Anterior cingulate cortex (tissue), 58 donors: ENCODE data around the gene RPS6KL1.

ENCODE experiments used
- DNase-seq, 58 donors: peaks; one replicate each; lab custom pipeline; 2025; lab: John Stamatoyannopoulos, UW

Gene RPS6KL1, protein sequence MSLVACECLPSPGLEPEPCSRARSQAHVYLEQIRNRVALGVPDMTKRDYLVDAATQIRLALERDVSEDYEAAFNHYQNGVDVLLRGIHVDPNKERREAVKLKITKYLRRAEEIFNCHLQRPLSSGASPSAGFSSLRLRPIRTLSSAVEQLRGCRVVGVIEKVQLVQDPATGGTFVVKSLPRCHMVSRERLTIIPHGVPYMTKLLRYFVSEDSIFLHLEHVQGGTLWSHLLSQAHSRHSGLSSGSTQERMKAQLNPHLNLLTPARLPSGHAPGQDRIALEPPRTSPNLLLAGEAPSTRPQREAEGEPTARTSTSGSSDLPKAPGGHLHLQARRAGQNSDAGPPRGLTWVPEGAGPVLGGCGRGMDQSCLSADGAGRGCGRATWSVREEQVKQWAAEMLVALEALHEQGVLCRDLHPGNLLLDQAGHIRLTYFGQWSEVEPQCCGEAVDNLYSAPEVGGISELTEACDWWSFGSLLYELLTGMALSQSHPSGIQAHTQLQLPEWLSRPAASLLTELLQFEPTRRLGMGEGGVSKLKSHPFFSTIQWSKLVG

DNA sequence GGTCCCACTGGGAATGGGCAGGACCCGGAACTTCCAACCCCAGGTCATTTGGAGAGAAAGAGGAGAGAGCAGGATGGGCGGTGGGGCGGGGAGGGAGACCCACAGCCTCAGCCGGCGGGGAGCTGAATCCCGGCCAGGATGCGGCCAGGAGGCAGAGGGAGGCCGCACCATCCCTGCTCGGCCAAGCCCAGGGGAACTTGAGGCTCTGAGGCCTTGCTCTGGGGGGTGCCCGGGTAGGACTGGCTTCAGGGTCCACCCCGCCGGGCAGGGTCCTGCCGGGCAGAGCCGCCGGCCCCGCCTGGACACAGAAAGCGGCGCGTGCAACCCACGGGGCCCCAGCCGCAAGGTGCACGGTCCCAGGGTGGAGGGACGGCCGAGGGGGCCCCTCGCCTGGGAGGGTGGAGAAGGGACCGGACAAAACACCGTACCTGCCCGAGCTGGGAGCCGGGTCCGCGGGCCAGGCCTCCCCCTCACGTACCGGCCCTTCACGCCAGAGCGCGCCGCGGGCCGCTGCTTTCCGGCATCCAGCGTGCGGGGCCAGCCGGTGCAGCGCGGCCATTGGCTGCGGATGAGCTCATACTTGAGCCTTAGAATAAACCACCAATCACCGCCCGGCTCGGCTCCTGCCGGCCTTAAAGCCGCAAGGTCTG is at the start of gene RPS6KL1:
Gene RPS6KL1 (minus strand): TSS at position 509 of the 650 bp plus-strand sequence. CDS start 1,719 bp downstream, outside the sequence.
- DNase-seq = peak in 57 of 58 donors; percentile 34 to 95 (median 82)

DNA sequence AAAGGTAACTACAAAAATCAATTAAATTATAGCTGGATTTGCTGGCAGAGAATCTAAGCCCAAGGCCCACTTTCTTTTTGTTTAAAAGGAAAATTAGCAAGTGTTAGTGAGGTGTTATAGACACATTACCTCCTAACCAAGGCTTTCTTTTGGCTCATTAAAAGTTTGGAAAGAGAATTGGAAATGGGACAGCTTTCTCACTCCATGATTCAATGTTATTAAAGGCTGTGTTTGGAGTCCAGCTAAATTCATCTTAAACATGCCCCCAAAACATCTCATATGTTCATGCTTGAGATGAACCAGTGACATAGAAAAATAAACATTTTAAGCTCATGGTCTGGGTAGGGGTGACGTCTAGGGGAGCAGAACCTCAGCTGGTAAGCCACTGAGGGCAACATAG is 45.8 kb upstream of the RPS6KL1 start:
- no peak for DNase-seq

DNA sequence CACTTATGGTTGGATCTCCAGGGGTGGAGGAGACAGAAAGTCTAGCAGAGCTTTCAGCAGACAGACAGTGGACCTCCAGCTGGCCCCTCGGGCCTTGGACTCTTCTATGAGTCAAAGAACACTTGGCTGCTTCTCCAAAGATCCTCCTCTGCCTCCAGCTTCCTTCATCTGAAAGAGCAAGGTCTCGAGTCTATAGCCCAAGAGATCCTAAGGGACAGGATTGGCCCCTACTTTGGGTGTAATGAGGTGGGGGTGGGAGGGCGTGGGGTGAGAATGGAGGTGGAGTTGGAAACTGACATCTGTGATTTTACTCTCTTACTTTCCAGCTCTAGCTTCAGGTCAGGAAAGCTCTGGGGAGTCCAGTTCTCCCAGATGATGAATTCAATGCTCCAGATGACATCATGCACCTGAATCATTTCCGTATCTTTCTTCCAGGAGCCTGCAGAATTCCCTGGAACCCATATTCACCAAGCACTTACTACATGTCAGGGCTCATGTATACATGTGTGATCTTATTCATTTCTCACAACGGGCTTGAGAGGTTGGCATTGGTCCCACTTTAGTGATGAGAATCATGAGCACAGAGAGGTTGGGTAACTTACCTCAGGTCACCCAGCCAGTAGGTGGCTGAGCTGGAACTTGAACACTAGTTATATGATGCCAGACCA is 42.6 kb upstream of the RPS6KL1 start:
- no peak for DNase-seq

DNA sequence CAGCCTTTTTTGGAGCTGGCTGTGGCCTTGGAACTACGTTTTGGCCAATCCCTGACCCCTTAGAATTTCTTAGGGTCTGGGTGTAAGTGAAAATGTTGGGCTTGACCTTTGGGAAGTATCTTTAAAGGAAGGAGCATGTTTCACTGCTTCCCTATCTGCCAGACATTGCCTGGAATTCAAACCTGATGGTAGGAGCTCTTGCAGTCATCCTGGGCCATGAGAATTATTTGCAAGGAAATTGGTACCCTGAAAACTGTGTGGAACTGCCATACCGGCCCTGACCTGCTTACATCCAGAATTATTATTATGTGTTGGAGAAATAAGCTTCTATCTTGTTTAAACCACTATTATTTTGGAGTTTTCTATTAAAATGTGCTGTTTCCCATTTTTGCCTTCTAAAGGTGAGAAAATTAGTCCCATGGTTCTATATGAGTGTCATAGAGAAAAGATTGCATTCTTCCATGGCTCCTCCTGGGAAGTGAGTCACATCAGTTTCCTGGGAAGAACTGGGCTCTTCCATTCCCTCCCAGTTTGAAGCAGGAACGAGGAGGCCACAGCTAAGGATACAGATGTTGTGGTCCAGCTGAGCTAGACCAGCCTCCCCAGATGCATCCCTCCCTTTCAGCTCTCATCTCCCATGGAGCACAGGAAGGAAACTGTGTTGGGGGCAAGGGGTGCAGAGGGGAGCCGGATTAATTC is 41.9 kb upstream of the RPS6KL1 start:
- DNase-seq = no peak

DNA sequence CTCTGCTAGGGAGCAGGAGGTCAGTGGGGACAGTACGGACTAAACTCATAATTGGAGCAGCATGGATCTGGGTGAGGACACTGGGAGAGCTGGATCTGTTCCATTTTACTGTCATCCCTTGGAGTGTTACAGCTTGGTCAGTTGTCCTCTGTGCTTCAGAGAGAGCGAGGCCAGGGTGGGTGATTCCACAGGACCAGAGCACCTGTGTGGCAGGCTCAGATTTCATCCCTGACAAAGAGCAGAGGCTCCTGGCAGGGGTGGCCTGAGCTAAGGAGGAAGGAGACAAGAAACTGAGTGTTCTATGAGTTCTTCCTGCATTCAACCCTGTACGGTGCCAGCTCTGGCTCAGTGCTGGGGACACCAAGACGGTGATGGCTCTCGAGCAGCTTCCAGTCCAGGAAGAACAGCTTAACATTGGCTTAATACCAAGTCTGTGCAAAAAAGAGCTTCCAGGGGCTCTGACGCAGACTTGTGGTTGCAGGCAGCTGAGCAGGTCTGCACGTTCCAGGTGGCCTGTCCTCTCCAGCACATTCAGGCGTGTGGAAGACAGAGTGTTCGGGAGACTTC is 40.7 kb upstream of the RPS6KL1 start:
- DNase-seq = no peak

DNA sequence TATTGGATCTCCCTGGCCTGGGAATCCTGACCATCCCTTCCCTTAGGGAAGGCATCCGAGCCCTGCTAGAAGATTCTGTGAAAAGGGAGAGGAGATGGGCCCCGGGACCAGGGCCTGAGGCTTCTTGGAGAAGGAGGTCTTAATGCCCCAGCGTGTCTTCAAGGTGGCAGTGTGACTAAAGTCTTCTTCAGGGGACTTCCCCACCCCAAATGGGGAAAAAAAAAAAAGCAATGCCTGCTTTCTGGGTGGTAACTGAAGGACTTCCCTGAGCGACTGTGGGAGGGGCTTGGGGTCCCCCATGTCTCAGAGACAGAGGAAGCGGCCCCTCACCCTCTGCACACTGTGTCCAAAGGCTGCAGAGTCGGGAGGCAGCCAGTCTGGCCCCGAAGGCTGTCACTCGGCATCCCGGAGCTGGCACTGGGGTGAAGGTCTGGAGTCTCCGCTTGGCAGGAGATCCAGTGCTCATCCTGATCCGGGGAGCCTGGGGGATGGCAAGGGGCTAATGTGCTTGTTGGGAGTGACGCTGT is 40.2 kb upstream of the RPS6KL1 start:
- DNase-seq = no peak

DNA sequence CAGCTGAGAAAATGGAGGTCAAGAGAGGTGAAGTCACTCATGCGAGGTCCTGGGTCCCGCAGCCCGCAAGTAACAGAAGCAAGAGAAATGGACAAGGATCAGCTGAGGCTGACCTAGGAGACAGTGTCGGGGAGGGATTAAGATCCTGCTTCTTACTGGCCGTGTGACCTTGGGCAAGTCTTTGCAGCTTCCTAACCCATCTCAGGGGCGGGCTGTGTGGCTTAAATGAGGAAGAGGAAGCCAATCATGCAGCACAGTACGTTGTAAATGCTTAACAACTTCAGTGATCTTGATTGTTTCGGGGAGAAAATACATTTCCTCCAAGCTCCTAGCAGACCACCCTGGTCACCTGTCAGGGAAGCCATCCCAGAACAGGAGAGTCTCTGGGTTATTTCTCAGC is 39.4 kb upstream of the RPS6KL1 start:
- no peak for DNase-seq

DNA sequence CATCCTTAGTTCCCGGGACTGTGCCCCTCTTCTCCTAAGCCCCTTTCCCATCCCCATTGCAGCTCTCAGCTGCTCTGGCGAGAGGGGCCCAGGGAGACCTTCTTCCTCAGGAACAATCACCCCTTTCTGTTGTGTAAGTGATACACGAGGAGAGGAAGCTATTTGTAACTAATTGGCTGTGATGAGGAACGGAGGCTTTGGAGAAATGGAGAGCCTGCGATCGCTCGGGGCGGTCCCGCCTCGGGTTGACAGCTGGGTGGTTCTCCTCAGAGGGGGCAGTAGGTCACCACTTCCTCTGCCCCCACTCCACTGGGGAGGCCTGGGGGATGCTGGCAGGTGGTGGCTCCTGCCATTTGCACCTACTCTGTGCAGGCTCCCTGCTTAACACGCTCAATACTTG is 39.0 kb upstream of the RPS6KL1 start:
- no peak for DNase-seq

DNA sequence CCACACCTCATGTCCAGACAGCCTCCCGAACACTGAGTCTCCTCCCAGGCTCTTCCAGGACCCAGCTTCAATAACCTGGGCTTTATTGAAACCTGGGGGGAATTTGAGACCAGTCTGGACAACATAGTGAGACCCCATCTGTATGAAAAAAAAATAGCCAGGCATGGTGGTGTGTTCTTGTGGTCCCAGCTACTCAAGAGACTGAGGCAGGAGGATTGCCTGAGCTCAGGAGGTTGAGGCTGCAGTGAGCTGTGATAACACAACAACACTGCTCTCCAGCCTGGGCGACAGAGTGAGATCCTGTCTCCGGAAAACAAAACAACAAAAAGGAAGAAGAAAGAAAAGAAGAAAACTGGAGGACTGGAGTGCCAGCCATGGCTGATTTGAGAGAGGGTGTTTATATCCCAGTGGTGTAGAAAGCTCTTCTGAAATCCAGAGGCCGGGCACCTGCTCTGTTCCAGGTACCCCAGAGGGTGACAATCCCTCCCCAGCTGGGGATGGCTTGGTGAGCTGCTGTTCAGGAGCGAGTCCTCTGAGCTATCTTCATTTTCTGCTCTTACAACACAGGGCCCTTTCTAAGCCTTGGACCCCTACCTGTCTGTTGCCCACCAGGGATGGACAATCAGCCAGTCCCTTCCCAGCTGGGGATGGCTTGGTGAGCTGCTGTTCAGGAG is 38.3 kb upstream of the RPS6KL1 start:
- no peak for DNase-seq

DNA sequence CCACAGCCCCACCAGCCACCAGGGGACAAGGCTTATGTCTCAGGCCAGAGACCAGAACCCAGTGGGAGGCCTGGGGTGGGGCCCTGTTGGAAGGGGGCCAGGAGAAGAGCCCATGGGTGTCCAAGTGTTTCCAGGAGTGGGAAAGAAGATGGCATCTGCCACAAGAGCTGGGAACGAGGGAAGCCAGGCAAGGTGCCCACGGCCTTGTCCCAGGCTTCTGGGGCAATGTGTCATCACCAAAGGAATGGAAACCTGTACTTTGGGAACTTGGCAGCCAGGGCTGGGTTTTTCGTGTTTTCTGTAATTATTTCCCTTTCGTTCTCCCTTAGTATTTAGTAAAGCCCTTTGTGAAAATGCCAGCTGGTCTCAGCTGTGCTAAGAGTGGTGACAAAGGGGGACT is 37.7 kb upstream of the RPS6KL1 start:
- DNase-seq = peak in 1 of 58 donors; percentile 14

DNA sequence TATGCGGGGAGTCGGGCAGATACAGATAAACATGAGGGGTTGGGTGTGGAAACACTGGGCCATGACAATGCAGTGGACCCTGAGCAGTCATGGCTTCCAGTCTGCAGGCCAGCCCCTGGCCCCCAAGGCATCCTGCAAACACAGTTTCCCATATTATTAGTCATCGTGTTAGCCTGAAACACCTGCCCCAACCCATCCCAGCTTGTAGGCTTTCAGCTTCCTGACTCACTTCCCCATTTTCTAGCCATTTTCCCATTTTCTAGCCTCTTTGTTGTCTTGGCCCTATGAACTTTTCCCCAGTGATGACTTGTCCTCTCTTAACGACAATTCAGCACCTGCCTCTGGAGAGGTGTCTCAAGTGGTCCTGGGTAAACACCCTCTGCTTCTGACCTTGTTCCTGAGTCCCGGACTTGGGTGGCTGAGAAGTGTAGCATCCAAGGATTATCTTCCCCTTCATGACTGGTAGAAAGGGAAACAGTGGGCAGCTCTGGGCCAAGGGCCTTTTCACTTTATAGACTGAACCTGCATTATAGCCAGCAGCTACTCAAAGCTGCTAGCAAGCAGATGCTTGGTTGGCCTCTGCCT is 36.6 kb upstream of the RPS6KL1 start:
- DNase-seq = no peak

DNA sequence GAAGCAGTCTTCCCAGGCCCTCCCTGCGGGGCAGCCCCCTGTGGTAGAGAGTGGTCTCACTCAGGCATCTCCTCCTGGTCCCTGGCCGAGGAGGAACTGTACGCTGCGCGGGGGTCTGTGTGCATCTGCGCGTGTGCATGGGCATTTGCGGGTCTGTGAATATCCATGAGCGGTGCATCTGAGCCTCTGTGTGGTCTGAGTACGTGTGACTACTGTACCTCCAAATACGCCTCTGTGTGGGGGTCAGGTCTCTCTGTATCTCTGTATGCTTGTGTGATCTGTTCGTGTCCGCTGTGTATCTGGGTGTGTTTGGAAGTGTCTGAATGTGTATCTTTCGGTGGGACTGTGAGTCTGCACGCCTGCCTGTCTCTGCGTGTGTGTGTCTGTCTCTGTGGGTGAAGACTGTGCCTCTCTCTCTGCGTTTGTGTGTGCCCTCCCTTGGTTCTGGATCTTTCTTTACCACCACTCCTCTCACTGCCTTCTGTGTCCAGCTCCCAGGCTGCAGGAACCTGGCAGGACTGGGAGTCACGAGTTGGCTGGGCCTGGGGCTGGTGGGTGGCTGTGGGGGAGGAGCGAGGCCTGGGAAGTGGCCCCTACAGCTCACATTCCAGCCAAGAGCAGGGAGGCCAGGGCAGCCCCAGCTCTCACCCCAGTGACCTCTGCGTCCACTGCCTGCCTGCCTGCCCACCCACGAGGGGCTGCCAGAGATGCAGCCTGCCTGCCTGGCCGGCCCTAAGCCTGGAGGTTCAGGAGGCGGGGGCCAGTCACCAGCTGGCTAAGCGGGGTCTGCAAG is 33.4 kb upstream of the RPS6KL1 start:
- DNase-seq = peak in 4 of 58 donors; percentile 8 to 11 (median 10)

DNA sequence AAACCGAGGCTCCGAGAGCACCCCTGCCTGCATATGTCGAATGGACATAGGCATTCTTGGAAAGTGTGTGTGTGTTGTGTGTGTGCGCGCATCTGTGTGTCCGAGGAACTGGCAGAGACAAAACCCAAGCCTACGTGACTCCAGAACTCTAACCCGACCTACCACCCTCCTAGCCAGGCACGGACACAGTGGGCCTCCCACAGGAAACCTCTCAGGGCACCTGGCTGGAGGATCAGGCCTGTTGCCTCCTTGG is 32.9 kb upstream of the RPS6KL1 start:
- no peak for DNase-seq

DNA sequence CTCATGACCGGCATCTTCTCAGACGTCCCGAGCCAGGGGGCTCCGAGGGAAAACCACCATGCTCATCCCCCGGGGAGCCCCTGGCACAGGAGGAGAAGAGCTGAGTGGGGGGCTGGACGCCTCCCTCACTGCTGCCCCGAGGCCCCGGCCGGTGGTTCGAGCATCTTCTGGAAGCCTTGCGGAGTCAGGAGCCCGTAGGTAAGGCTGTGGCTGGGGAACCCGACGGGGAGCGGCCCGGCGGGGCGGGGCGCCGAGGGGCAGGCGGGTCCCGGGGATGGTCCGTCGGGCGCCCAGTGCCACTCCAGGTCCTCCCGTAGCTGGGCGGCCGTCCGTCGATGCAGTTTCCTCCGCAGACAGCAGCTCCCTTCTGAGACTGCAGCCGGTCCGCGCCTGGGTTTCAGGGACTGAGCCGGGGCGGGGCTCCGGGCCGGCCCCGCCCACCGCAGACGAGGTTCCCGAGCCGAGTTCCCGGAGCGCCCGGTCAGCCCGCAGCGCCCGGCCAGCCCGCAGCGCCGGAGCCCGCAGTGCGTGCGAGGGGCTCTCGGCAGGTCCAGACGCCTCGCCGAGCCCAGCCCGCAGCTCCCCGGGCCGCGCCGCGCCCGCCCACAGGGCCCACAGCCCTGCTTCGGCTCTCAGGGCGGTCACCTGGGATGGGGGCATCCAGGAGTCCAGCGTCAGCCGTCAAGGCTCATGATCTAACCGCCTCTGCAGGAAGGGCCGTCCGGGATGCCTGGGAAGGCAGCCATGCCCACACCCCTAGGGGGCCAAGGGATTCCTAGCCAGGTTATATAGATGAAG is 32.4 kb upstream of the RPS6KL1 start, which contains the start of gene PGF:
Gene PGF (minus strand): TSS at position 369 of the 798 bp plus-strand sequence. CDS start 355 bp downstream, at position 14.
- peak in 11 of 58 donors; percentile 4 to 50 (median 12) for DNase-seq

DNA sequence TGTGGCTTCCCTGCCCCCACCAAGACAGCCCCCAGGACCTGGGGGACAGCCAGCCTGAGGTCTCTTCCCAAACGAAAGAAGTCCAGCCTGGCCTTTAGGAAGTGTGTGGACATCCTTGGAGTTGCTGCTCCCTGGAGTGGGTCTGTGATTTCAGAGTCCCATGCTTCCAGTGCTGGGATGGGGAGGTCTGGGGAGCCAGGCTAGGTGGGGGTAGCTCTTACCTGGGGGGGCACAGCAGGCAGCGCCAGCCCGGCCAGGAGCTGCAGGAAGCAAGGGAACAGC is 31.8 kb upstream of the RPS6KL1 start:
- DNase-seq = no peak

DNA sequence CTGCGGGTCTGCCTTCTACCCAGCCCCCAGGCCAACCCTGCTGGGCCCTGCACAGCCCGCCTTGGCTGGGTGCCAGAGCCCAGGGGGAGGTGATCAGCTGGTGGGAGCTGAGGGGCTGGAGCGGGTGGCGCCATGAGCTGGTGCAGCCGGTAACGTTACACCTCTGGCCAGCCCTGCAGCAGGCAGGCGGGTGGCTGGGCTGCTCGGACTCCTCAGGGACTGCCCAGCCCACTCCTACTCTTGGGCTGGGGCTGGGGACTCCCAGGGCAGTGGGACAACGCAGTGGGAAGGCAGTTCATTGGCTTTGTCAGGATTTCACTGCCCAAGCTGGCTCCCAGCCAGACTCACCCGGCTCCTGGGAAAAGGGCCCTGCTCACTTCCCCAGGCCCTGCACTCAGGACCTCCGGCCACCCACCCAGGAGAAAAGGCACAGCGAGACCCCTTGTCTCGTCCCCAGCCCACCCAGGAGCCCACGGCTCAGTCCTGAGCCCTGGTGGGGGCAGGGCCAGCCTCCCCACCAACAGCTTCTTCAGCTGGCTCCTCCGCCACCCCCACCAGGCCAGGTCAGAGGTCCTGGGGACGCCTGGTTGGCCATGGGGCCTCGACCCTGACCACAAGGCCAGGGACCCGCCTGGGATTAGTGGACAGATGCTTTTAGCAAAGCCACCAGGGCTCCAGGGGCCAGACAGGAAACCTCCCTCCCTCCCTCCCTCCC is 31.3 kb upstream of the RPS6KL1 start:
- peak in 1 of 58 donors; percentile 10 for DNase-seq

DNA sequence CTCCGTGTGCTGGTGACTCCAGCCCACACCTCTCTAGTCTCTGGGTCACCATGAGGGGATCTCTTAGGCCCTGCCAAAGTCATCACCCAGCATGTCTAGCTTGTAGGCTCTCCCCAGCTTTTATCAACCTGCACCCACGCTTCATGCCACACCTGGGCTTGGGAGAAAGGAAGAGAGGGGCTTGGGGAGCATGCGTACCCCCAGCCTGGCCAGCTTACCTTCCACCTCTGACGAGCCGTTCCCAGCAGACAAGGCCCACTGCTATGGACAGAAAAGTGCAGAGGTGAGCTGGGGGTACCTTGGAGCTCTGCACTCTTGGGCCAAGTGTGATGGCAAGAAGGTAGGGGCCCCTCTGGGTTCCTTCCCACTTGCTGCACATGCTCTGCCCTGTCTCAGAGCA is 30.6 kb upstream of the RPS6KL1 start:
- DNase-seq = no peak
